H9 (cell line): ENCODE results near the gene NKD1. TPM values are rescaled to one million over a fixed set of nuclear protein-coding genes. Genes with fewer than 3 reads are reported as not detected.

Experiments used
- DNase-seq: peaks from one replicate; pipeline ENCODE4 v3.0.0-alpha.2; 2017
- H2AFZ ChIP-seq: one replicate; pipeline ENCODE4 v1.6.1; 2013; ENCODE audit warnings: mild to moderate bottlenecking, low read length, control low read depth, moderate library complexity
- H2AK5ac ChIP-seq: 2 replicates; pipeline ENCODE4 v1.6.1; 2013; ENCODE audit warnings: low read length, control low read depth, mixed read lengths; ENCODE audit not compliant: insufficient read length
- H2BK120ac ChIP-seq: one replicate; pipeline ENCODE4 v1.6.1; 2013; ENCODE audit warnings: low read depth, mild to moderate bottlenecking, low read length, control low read depth, inconsistent platforms; ENCODE audit not compliant: poor library complexity, severe bottlenecking
- H2BK12ac ChIP-seq: 2 replicates; pipeline ENCODE4 v1.6.1; 2013; ENCODE audit warnings: low read length, control low read depth, mixed read lengths, low read depth; ENCODE audit not compliant: insufficient read length
- H2BK15ac ChIP-seq: 2 replicates; pipeline ENCODE4 v1.6.1; 2013; ENCODE audit warnings: low read depth, low read length, control low read depth
- H2BK20ac ChIP-seq: one replicate; pipeline ENCODE4 v1.6.1; 2013; ENCODE audit warnings: low read depth, mild to moderate bottlenecking, low read length, control low read depth, inconsistent platforms; ENCODE audit not compliant: poor library complexity, severe bottlenecking
- H2BK5ac ChIP-seq: 2 replicates; pipeline ENCODE4 v1.6.1; 2013; ENCODE audit warnings: low read length, control low read depth, mixed read lengths; ENCODE audit not compliant: insufficient read length
- H3K14ac ChIP-seq: 2 replicates; pipeline ENCODE4 v1.6.1; 2013; ENCODE audit warnings: low read length, control low read depth; ENCODE audit not compliant: insufficient read depth
- H3K18ac ChIP-seq: 2 replicates; pipeline ENCODE4 v1.6.1; 2013; ENCODE audit warnings: low read depth, mild to moderate bottlenecking, mixed read lengths, low read length, control low read depth; ENCODE audit not compliant: insufficient read length
- H3K23ac ChIP-seq: 2 replicates; pipeline ENCODE4 v1.6.1; 2013; ENCODE audit warnings: low read length, control low read depth, mixed read lengths, low read depth; ENCODE audit not compliant: insufficient read length
- H3K23me2 ChIP-seq: 2 replicates; pipeline ENCODE4 v1.6.1; 2013; ENCODE audit warnings: low read depth, mild to moderate bottlenecking, mixed read lengths, low read length, control low read depth; ENCODE audit not compliant: insufficient read length, poor library complexity, severe bottlenecking
- H3K27ac ChIP-seq: 2 replicates; pipeline ENCODE4 v1.5.1; 2013; ENCODE audit warnings: low read length, control low read depth, mixed read lengths, low read depth; ENCODE audit not compliant: insufficient read length
- H3K27me3 ChIP-seq: 2 replicates; pipeline ENCODE4 v1.6.1; 2013; ENCODE audit warnings: low read length, control low read depth, inconsistent platforms; ENCODE audit not compliant: insufficient read depth
- H3K4ac ChIP-seq: 2 replicates; pipeline ENCODE4 v1.6.1; 2013; ENCODE audit warnings: low read depth, mild to moderate bottlenecking, control low read depth, inconsistent platforms, low read length, moderate library complexity
- H3K4me1 ChIP-seq: 2 replicates; pipeline ENCODE4 v1.6.1; 2013; ENCODE audit warnings: low read length, control low read depth, inconsistent platforms; ENCODE audit not compliant: insufficient read depth
- H3K4me2 ChIP-seq: 2 replicates; pipeline ENCODE4 v1.6.1; 2013; ENCODE audit warnings: low read length, control low read depth, mixed read lengths; ENCODE audit not compliant: insufficient read length, insufficient read depth
- H3K56ac ChIP-seq: 2 replicates; pipeline ENCODE4 v1.6.1; 2013; ENCODE audit warnings: low read depth, mild to moderate bottlenecking, mixed read lengths, low read length, control low read depth; ENCODE audit not compliant: insufficient read length
- H3K79me1 ChIP-seq: 2 replicates; pipeline ENCODE4 v1.6.1; 2013; ENCODE audit warnings: low read depth, mild to moderate bottlenecking, moderate library complexity, low read length, control low read depth, inconsistent platforms; ENCODE audit not compliant: insufficient read depth, poor library complexity, severe bottlenecking
- H3K79me2 ChIP-seq: 2 replicates; pipeline ENCODE4 v1.6.1; 2013; ENCODE audit warnings: low read length, control low read depth, inconsistent platforms; ENCODE audit not compliant: insufficient read depth
- H3K9ac ChIP-seq: 2 replicates; pipeline ENCODE4 v1.6.1; 2013; ENCODE audit warnings: low read length, control low read depth, mixed read lengths; ENCODE audit not compliant: insufficient read length; ENCODE audit errors: extremely low read depth
- H3K9me3 ChIP-seq: one replicate; pipeline ENCODE4 v1.6.1; 2013; ENCODE audit warnings: low read depth, low read length, inconsistent platforms; ENCODE audit not compliant: control insufficient read depth
- H3T11ph ChIP-seq: one replicate; pipeline ENCODE4 v1.6.1; 2013; ENCODE audit warnings: mild to moderate bottlenecking, low read length, control low read depth, inconsistent platforms
- H4K20me1 ChIP-seq: one replicate; pipeline ENCODE4 v1.6.1; 2013; ENCODE audit not compliant: control insufficient read depth, insufficient read length, insufficient read depth
- H4K5ac ChIP-seq: 2 replicates; pipeline ENCODE4 v1.6.1; 2013; ENCODE audit warnings: low read depth, mild to moderate bottlenecking, mixed read lengths, low read length, control low read depth; ENCODE audit not compliant: insufficient read length
- H4K8ac ChIP-seq: replicated peaks from 2 replicates; pipeline ENCODE4 v1.6.1; 2013; ENCODE audit warnings: low read length, control low read depth, mixed read lengths, low read depth; ENCODE audit not compliant: insufficient read length
- H4K91ac ChIP-seq: 2 replicates; pipeline ENCODE4 v1.6.1; 2013; ENCODE audit warnings: low read depth, mild to moderate bottlenecking, moderate library complexity, mixed read lengths, low read length, control low read depth; ENCODE audit not compliant: insufficient read length
- H3K27ac Mint-ChIP-seq, 3 experiments: 2 replicates in 2 of 3; 3 replicates in 1 of 3; pipeline ENCODE4 v1.8.0; 2020 to 2021; ENCODE audit warnings: mixed read lengths in 3 of 3, mild to moderate bottlenecking in 1 of 3, moderate library complexity in 1 of 3
- H3K27me3 Mint-ChIP-seq: 2 replicates; pipeline ENCODE4 v1.8.0; 2021; ENCODE audit warnings: low read depth, mild to moderate bottlenecking, moderate library complexity, mixed read lengths
- H3K36me3 Mint-ChIP-seq, 3 experiments: 2 replicates in 2 of 3; 3 replicates in 1 of 3; pipeline ENCODE4 v1.8.0; 2020 to 2021; ENCODE audit warnings: low read depth in 3 of 3, mixed read lengths in 3 of 3; ENCODE audit not compliant: insufficient read depth in 1 of 3
- H3K4me1 Mint-ChIP-seq, 2 experiments: 2 replicates each; pipeline ENCODE4 v1.8.0; 2020; ENCODE audit warnings: mixed read lengths in 2 of 2
- H3K4me3 Mint-ChIP-seq, 2 experiments: 2 replicates in 1 of 2; 3 replicates in 1 of 2; pipeline ENCODE4 v1.8.0; 2020 to 2021; ENCODE audit warnings: mild to moderate bottlenecking in 2 of 2, mixed read lengths in 2 of 2, moderate library complexity in 1 of 2
- H3K9me3 Mint-ChIP-seq, 2 experiments: 2 replicates in 1 of 2; 3 replicates in 1 of 2; pipeline ENCODE4 v1.8.0; 2020; ENCODE audit warnings: mild to moderate bottlenecking in 2 of 2, mixed read lengths in 2 of 2, moderate library complexity in 1 of 2
- WGBS: extraction: QIAGEN DNeasy Blood & Tissue Kit; methylation state at CpG from one replicate; pipeline ENCODE4 v1.1.7; 2013; ENCODE audit warnings: missing lambda C conversion rate, low lambda C conversion rate, mixed read lengths; ENCODE audit not compliant: insufficient read length; ENCODE audit errors: extremely low coverage; 5-methylcytosine and 5-hydroxymethylcytosine counted together
- total RNA-seq: library from RNA; stranded (reverse); gene quantifications from 2 replicates; pipeline ENCODE4 v1.2.1, GENCODE V29; 2021
- TF ChIP-seq, protein P1 (sequence below): fragments of 200-600 bp; sonication (generic); conservative IDR thresholded peaks from 3 replicates; pipeline ENCODE4 v1.8.0; 2021; ENCODE audit warnings: antibody characterized with exemption, mild to moderate bottlenecking

Gene NKD1
- total RNA-seq, 1 experiment from 2014 or later, result 1.9 TPM

DNA sequence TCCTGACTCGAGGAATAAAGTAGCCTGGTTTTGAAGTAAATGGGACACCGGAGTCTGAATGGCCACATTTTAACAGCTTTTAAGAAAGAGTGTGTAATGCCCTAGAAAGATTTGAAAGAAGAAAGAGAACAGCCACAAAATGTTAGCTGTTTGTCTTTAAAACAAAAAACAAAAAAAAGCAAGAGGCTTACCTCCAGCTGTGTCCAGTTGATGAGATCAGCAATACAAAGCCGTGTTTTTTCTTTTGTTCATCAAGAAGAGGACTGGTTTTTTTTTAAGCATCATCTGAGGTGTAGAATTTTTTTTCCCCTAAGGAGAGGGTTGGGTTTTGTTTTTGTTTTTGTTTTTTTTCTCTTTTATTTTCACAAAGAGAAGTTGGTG lies 58.8 kb downstream of the NKD1 start:
- no peak overlapping the region for H3K27ac ChIP-seq
- no peaks in the 10 kb centered on the region for H4K20me1 ChIP-seq
- no peak overlapping the region for H3T11ph ChIP-seq
- H3K4ac ChIP-seq, result no peak overlapping the region
- no peaks in the 10 kb centered on the region for H3K79me2 ChIP-seq
- no peak overlapping the region for H2AK5ac ChIP-seq
- no peak for DNase-seq
- H2BK15ac ChIP-seq, result no peak overlapping the region
- H3K9me3 Mint-ChIP-seq, result no peaks in the 10 kb centered on the region
- H4K8ac ChIP-seq, result no peak overlapping the region
- H3K36me3 Mint-ChIP-seq, result no peaks in the 10 kb centered on the region; a peak in 1 of 7 replicates
- H3K9ac ChIP-seq, result no peak overlapping the region
- no peak overlapping the region for H2BK20ac ChIP-seq
- no peak overlapping the region for H3K23ac ChIP-seq
- no peak overlapping the region for H4K91ac ChIP-seq
- no peak overlapping the region for H3K14ac ChIP-seq
- no peak overlapping the region for H3K4me3 Mint-ChIP-seq
- H2BK5ac ChIP-seq, result no peak overlapping the region
- no peaks in the 10 kb centered on the region for H3K79me1 ChIP-seq
- H3K27me3 Mint-ChIP-seq, result peaks cover 20% of the 10 kb centered on the region
- H2AFZ ChIP-seq, result no peak overlapping the region
- H3K4me2 ChIP-seq, result no peak overlapping the region
- TF ChIP-seq, protein P1, sequence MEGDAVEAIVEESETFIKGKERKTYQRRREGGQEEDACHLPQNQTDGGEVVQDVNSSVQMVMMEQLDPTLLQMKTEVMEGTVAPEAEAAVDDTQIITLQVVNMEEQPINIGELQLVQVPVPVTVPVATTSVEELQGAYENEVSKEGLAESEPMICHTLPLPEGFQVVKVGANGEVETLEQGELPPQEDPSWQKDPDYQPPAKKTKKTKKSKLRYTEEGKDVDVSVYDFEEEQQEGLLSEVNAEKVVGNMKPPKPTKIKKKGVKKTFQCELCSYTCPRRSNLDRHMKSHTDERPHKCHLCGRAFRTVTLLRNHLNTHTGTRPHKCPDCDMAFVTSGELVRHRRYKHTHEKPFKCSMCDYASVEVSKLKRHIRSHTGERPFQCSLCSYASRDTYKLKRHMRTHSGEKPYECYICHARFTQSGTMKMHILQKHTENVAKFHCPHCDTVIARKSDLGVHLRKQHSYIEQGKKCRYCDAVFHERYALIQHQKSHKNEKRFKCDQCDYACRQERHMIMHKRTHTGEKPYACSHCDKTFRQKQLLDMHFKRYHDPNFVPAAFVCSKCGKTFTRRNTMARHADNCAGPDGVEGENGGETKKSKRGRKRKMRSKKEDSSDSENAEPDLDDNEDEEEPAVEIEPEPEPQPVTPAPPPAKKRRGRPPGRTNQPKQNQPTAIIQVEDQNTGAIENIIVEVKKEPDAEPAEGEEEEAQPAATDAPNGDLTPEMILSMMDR, result no peak
- H3K18ac ChIP-seq, result no peak overlapping the region
- H2BK120ac ChIP-seq, result no peak overlapping the region
- no peak overlapping the region for H3K27ac Mint-ChIP-seq
- no peaks in the 10 kb centered on the region for H3K27me3 ChIP-seq
- H3K4me1 ChIP-seq, result no peaks in the 10 kb centered on the region
- WGBS, result no CpG with 5 or more reads among the region's 3 CpGs
- no peak overlapping the region for H2BK12ac ChIP-seq
- H3K4me1 Mint-ChIP-seq, result peaks cover 37 to 46% of the 10 kb centered on the region in 2 experiments
- no peaks in the 10 kb centered on the region for H3K23me2 ChIP-seq
- H3K56ac ChIP-seq, result no peak overlapping the region
- H4K5ac ChIP-seq, result no peak overlapping the region
- H3K9me3 ChIP-seq, result no peaks in the 10 kb centered on the region
